SU-DHL-6 (cell line): ENCODE results near the gene TXNL4B.
"Not testable (repeated sequence)": the region's sequence is repeated elsewhere in the genome, so short reads cannot be mapped to it uniquely, and the experiment has no call there.

Source experiments
- CTCF ChIP-seq: fragments of 200-600 bp; sonication (generic); IDR thresholded peaks from one replicate; pipeline ENCODE4 v1.5.1; 2017; ENCODE audit warnings: antibody characterized with exemption, mild to moderate bottlenecking, low read length, moderate library complexity; ENCODE audit not compliant: insufficient read depth, poor library complexity, severe bottlenecking
- EZH2phosphoT487 ChIP-seq: fragments of 200-600 bp; sonication (generic), shearing (Covaris generic); conservative IDR thresholded peaks from 2 replicates; pipeline ENCODE4 v1.6.1; 2018; ENCODE audit warnings: mild to moderate bottlenecking, antibody characterized with exemption, low read length, moderate library complexity, mixed read lengths

GRCh38 chr16:72075067-72075466 is 18.4 kb downstream of the TXNL4B start:
- not testable (repeated sequence) for TF ChIP-seq CTCF, EZH2phosphoT487
